Spinal cord (tissue), 10 donors: Measurements from ENCODE around the gene PBRM1. TPM values are rescaled to one million over a fixed set of nuclear protein-coding genes. Genes with fewer than 3 reads are reported as not detected.

ENCODE experiments used
- DNase-seq, 6 donors: peaks; one replicate each; pipeline versions ENCODE4 v3.0.0 to v3.0.0-alpha.2; 2013 to 2015; ENCODE audit warnings: low spot score in 6 of 6, low read depth in 4 of 6
- H3K27ac ChIP-seq: one replicate; pipeline ENCODE4 v1.5.1; 2013; ENCODE audit warnings: low read depth, low read length, control low read depth
- H3K27me3 ChIP-seq: one replicate; pipeline ENCODE4 v1.6.1; 2013; ENCODE audit warnings: low read length; ENCODE audit not compliant: control insufficient read depth, insufficient read depth
- H3K36me3 ChIP-seq: one replicate; pipeline ENCODE4 v1.6.1; 2013; ENCODE audit warnings: low read length; ENCODE audit not compliant: control insufficient read depth, insufficient read depth
- H3K4me1 ChIP-seq: one replicate; pipeline ENCODE4 v1.6.1; 2013; ENCODE audit warnings: low read length; ENCODE audit not compliant: control insufficient read depth, insufficient read depth
- H3K4me3 ChIP-seq: one replicate; pipeline ENCODE4 v1.5.1; 2013; ENCODE audit warnings: low read depth, low read length, control low read depth
- H3K9me3 ChIP-seq: one replicate; pipeline ENCODE4 v1.6.1; 2013; ENCODE audit warnings: low read length; ENCODE audit not compliant: control insufficient read depth, insufficient read depth
- WGBS: methylation state at CpG from one replicate; pipeline ENCODE4 v1.1.5; 2013; ENCODE audit warnings: missing lambda C conversion rate; ENCODE audit not compliant: insufficient coverage; 5-methylcytosine and 5-hydroxymethylcytosine counted together
- polyA plus RNA-seq, 2 donors: library from polyadenylated mRNA; unstranded; fragments of 120-200 nt; gene quantifications; one replicate each; pipeline ENCODE4 v1.2.1, GENCODE V29; 2013; ENCODE audit not compliant: insufficient read length in 2 of 2
- total RNA-seq, 2 donors: library from RNA; depleted of rRNA in 1 of 2; stranded (reverse); fragments of 120-200 nt in 1 of 2; fragments of >200 nt in 1 of 2; gene quantifications; one replicate each; pipeline versions ENCODE4 v1.2.3 to v1.2.4, GENCODE V29; 2013 to 2014
- donor health status: healthy.

The PBRM1 gene
- total and polyA plus RNA-seq, 4 donors: 35.9 to 105 (median 59.4) TPM

GRCh38 chr3:52558436-52558835 lies 127.3 kb downstream of the PBRM1 start:
- WGBS: 63% methylated on average over 2 of the region's 5 CpGs
- H3K4me1 ChIP-seq: peaks cover 5% of the 10 kb centered on the region
- DNase-seq: no peak
- H3K27ac ChIP-seq: no peak overlapping the region
- no peaks in the 10 kb centered on the region for H3K9me3 ChIP-seq
- H3K36me3 ChIP-seq: peaks cover 38% of the 10 kb centered on the region
- H3K27me3 ChIP-seq: no peaks in the 10 kb centered on the region
- H3K4me3 ChIP-seq: no peak overlapping the region

- H3K36me3 ChIP-seq: peaks cover 39% of the 10 kb centered on the region
These were observed 128.4 kb downstream of the PBRM1 start for GRCh38 chr3:52557011-52557960.

GRCh38 chr3:52555056-52555455 lies 130.7 kb downstream of the PBRM1 start:
- H3K4me1 ChIP-seq: peaks cover 5% of the 10 kb centered on the region
- no CpG with 5 or more reads among the region's 1 CpG for WGBS
- no peaks in the 10 kb centered on the region for H3K9me3 ChIP-seq
- no peaks in the 10 kb centered on the region for H3K27me3 ChIP-seq
- no peak overlapping the region for H3K27ac ChIP-seq
- DNase-seq: no peak
- peaks cover 39% of the 10 kb centered on the region for H3K36me3 ChIP-seq
- no peak overlapping the region for H3K4me3 ChIP-seq

More at GRCh38 chr3:52557011-52557960, 128.4 kb downstream of the PBRM1 start:
- peak in 1 of 6 donors; percentile 7 for DNase-seq
- Histone ChIP-seq H3K9me3 (no peaks in the 10 kb centered on the region), H3K4me3 (no peak overlapping the region), H3K27ac (peak overlapping the region; percentile 29), H3K27me3 (no peaks in the 10 kb centered on the region), H3K4me1 (peaks cover 5% of the 10 kb centered on the region)
- WGBS: 45% methylated on average over 5 of the region's 9 CpGs

GRCh38 chr3:52554026-52554755 lies 131.5 kb downstream of the PBRM1 start:
- H3K4me3 ChIP-seq: no peak overlapping the region
- H3K27me3 ChIP-seq: no peaks in the 10 kb centered on the region
- H3K4me1 ChIP-seq: peaks cover 5% of the 10 kb centered on the region
- H3K36me3 ChIP-seq: peaks cover 39% of the 10 kb centered on the region
- WGBS: 81% methylated on average over 5 of the region's 5 CpGs
- H3K9me3 ChIP-seq: no peaks in the 10 kb centered on the region
- H3K27ac ChIP-seq: no peak overlapping the region
- no peak for DNase-seq

GRCh38 chr3:52552089-52552488 lies 133.6 kb downstream of the PBRM1 start:
- Histone ChIP-seq H3K36me3 (peaks cover 46% of the 10 kb centered on the region), H3K4me3 (no peak overlapping the region), H3K27me3 (no peaks in the 10 kb centered on the region), H3K27ac (no peak overlapping the region), H3K9me3 (no peaks in the 10 kb centered on the region), H3K4me1 (no peaks in the 10 kb centered on the region)
- DNase-seq: no peak
- 100% methylated on average over 1 of the region's 3 CpGs for WGBS

GRCh38 chr3:52551118-52551517 lies 134.6 kb downstream of the PBRM1 start:
- Histone ChIP-seq H3K36me3 (peaks cover 46% of the 10 kb centered on the region), H3K4me1 (no peaks in the 10 kb centered on the region), H3K27ac (no peak overlapping the region), H3K4me3 (no peak overlapping the region), H3K9me3 (no peaks in the 10 kb centered on the region), H3K27me3 (no peaks in the 10 kb centered on the region)
- no peak for DNase-seq

- WGBS: 93% methylated on average over 2 of the region's 2 CpGs
- H3K36me3 ChIP-seq: peaks cover 29% of the 10 kb centered on the region
- H3K27ac ChIP-seq: no peak overlapping the region
- DNase-seq: no peak
- no peaks in the 10 kb centered on the region for H3K9me3 ChIP-seq
- H3K27me3 ChIP-seq: no peaks in the 10 kb centered on the region
- no peak overlapping the region for H3K4me3 ChIP-seq
- no peaks in the 10 kb centered on the region for H3K4me1 ChIP-seq
These were observed 138.6 kb downstream of the PBRM1 start for GRCh38 chr3:52547143-52547542.

- WGBS: no CpG with 5 or more reads among the region's 3 CpGs
- no peak for DNase-seq
- Histone ChIP-seq H3K36me3 (peaks cover 26% of the 10 kb centered on the region), H3K27ac (no peak overlapping the region), H3K4me3 (no peak overlapping the region), H3K4me1 (no peaks in the 10 kb centered on the region), H3K27me3 (no peaks in the 10 kb centered on the region), H3K9me3 (no peaks in the 10 kb centered on the region)
These were observed 139.4 kb downstream of the PBRM1 start for GRCh38 chr3:52546111-52546901.

GRCh38 chr3:52544937-52545336 lies 140.8 kb downstream of the PBRM1 start:
- no peaks in the 10 kb centered on the region for H3K9me3 ChIP-seq
- H3K27ac ChIP-seq: no peak overlapping the region
- H3K4me3 ChIP-seq: no peak overlapping the region
- 68% methylated on average over 4 of the region's 4 CpGs for WGBS
- H3K27me3 ChIP-seq: no peaks in the 10 kb centered on the region
- H3K36me3 ChIP-seq: peaks cover 20% of the 10 kb centered on the region
- DNase-seq: no peak
- no peaks in the 10 kb centered on the region for H3K4me1 ChIP-seq
